Transverse colon (tissue), 4 donors: ENCODE measurements around the gene HS3ST1.

ENCODE experiments used
- CTCF ChIP-seq, 5 experiments: fragments of 200-600 bp in 3 of 5; fragments of 450-650 bp in 2 of 5; sonication (generic) in 3 of 5; IDR thresholded peaks; 1 replicate in 2 of 5; 2 replicates in 3 of 5; pipeline ENCODE4 v1.5.1; 2016 to 2017; ENCODE audit warnings: antibody characterized with exemption in 5 of 5, inconsistent platforms in 3 of 5, mild to moderate bottlenecking in 2 of 5, moderate library complexity in 1 of 5
- EP300 ChIP-seq: sonication (generic); formaldehyde crosslinking; IDR thresholded peaks from one replicate; pipeline ENCODE4 v1.6.1; 2017; ENCODE audit warnings: antibody characterized with exemption, low read depth
- POLR2A ChIP-seq: fragments of 450-650 bp; IDR thresholded peaks from one replicate; pipeline ENCODE4 v1.6.1; 2016; ENCODE audit warnings: antibody characterized with exemption, mild to moderate bottlenecking, moderate library complexity
- POLR2AphosphoS5 ChIP-seq, 3 donors: sonication (generic); formaldehyde crosslinking; IDR thresholded peaks; one replicate each; pipeline ENCODE4 v1.6.1; 2016; ENCODE audit warnings: antibody characterized with exemption in 3 of 3

GRCh38 chr4:11393551-11393950 lies 35.1 kb downstream of the HS3ST1 start:
- TF ChIP-seq POLR2A: no peak
- TF ChIP-seq POLR2AphosphoS5 (IDR thresholded peaks at IDR 0.05): no peak
- TF ChIP-seq CTCF (IDR thresholded peaks at IDR 0.05): no peak
- no peak for TF ChIP-seq EP300
